Urinary bladder (tissue), 4 donors: ENCODE data around the gene GATD1. TPM values are rescaled to one million over a fixed set of nuclear protein-coding genes. Genes with fewer than 3 reads are reported as not detected.

ENCODE experiments used
- DNase-seq: peaks from one replicate; pipeline ENCODE4 v3.0.0-alpha.2; 2015; ENCODE audit errors: extremely low spot score
- H3K27ac ChIP-seq: one replicate; pipeline ENCODE4 v1.5.1; 2013; ENCODE audit warnings: low read depth, mild to moderate bottlenecking, moderate library complexity
- H3K36me3 ChIP-seq: one replicate; pipeline ENCODE4 v1.6.1; 2013; ENCODE audit warnings: mild to moderate bottlenecking, moderate library complexity; ENCODE audit not compliant: insufficient read depth
- H3K4me1 ChIP-seq: one replicate; pipeline ENCODE4 v1.6.1; 2013; ENCODE audit warnings: mild to moderate bottlenecking, moderate library complexity; ENCODE audit not compliant: insufficient read depth
- H3K4me3 ChIP-seq: one replicate; pipeline ENCODE4 v1.5.1; 2013; ENCODE audit warnings: low read depth, low read length
- WGBS: extraction: QIAGEN DNeasy Blood & Tissue Kit; methylation state at CpG from one replicate; pipeline ENCODE4 v1.1.7; 2013; 5-methylcytosine and 5-hydroxymethylcytosine counted together
- polyA plus RNA-seq: library from polyadenylated mRNA; stranded (reverse); fragments of 200-250 nt; gene quantifications from one replicate; pipeline ENCODE4 v1.2.3, GENCODE V29; 2013
- total RNA-seq: library from RNA; depleted of rRNA; stranded (reverse); fragments of >200 nt; gene quantifications from one replicate; pipeline ENCODE4 v1.2.3, GENCODE V29; 2014
- donor health status: healthy with polysubstance abuse.
- donor health status: healthy.

The GATD1 gene
- total and polyA plus RNA-seq, 2 donors, result 26.4 to 43.3 TPM

DNA sequence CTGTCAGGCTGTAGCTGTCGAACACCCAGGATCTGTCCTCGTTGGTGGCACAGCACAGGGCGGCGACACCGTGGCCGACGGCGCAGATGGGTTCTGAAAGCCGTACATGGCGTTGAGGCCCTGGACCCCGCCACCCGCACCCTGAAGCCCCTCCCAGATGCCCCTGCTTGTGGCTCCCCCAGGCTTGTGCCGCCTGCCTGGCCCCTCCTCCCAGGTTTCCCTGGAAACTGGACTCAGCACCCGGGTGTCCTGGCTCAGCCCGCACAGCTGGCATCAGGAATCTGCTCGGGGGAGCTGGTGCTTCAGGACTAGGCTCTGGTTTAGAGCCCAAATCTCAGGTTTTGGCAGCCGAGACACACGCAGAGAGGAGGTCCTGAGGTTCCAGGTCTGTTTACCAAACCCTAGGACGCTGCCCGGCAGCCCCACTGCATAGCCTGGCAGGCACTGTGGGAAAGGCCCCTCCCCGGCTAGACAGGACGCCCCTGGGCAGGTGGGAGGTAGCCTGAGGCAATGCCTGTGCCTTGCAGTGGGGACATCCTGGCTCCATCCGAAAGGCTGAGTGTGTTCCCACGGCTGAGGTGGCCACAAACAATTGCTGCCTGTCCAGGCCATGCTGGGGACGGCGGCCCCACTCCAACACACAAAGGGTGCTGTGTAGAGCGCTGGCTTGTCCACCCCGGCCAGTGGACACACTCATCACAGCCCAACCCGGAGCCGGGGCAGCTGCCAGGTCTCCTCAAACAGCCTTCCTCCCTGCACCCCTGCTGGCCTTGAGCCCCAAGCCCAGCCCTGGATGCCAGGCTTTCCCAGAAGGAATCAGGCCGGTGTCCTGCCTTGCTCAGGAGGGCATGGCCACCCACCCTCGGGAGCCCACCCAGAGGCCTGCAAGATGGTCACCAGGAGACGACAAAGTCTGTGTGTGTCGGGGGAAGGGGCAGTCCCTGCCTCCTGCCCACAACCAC lies 4.6 kb downstream of the GATD1 start:
- Histone ChIP-seq H3K4me1 (no peaks in the 10 kb centered on the region), H3K4me3 (no peak overlapping the region), H3K36me3 (peaks cover 8% of the 10 kb centered on the region), H3K27ac (no peak overlapping the region)
- 76% methylated on average over 34 of the region's 34 CpGs for WGBS
- no peak for DNase-seq

DNA sequence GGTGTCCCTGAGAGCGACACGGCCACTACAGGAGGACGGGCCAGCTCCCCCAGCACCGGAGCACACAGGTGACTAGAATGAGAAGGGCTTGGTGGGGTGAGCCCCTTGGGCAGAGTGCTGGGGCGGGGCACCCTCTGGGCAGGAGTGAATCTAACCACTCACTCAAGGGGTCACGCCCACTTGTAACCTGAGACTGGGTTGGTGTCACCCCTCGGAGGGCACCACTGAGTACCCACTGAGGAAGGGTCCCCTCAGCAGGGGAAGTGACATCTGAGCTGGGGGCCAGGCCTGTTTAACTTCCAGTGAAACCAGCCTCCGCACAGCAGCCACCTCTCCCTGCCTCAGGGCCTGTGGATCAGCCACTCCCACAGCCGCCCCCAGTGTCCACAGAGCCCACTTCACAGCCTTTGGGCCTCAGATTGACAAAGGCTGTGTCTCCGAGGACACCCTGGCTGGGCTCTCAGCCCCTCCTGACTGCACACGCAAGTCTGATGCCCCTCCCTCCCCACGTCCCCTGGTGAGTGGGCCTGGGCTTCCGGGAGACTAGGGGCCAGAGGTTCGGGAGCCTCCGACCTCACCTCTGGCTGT lies 5.6 kb downstream of the GATD1 start:
- 85% methylated on average over 15 of the region's 15 CpGs for WGBS
- H3K36me3 ChIP-seq, result peaks cover 8% of the 10 kb centered on the region
- no peak overlapping the region for H3K4me3 ChIP-seq
- no peak overlapping the region for H3K27ac ChIP-seq
- no peaks in the 10 kb centered on the region for H3K4me1 ChIP-seq
- no peak for DNase-seq

DNA sequence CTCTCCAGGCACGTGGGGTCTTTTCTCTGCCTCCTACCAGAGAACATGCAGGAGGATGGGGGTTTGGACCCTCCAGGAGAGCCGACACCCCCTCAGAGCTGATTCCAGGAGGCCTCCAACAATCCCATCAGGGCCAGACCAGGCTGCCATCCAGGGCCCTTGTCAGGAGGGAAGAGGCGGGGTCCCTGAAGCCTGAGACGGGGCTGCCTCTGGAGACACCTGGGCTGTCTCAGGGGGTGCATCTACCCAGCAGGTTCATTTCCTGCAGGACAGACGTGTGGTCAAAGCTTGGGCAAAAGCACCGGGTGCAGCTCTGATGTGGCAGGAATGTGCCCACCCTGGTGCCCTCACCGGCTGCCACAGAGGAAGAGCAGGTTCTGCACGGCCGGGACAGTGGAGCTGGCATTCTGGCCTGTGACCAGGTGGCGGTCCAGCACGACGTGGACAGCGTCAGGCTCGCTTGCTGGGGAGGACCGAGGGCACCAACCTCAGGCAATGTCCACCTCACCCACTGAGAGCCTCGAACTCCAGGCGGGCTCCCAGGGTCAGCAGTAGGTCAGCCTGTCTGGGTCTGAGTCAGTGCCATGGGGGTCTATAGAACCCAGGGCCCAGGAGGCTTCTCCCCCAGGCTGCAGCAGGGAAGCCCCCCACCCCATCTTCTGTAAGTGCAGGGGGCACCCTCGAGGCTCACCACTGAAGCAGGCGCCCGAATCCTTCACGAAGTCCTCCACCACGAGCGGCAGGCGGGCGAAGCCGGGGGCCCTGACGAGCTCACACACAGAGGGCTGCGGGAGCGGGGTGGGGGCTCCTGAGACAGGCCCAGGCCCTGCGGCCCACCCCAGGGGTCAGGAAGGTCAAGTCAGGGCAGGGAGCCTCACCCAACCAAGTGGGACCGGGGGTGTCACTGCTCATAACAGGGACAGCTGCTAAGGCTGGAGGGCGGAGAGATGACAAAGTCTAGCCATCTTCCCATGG lies 6.4 kb downstream of the GATD1 start:
- 90% methylated on average over 32 of the region's 32 CpGs for WGBS
- DNase-seq, result no peak
- Histone ChIP-seq H3K4me3 (no peak overlapping the region), H3K36me3 (peaks cover 10% of the 10 kb centered on the region), H3K27ac (no peak overlapping the region), H3K4me1 (no peaks in the 10 kb centered on the region)

DNA sequence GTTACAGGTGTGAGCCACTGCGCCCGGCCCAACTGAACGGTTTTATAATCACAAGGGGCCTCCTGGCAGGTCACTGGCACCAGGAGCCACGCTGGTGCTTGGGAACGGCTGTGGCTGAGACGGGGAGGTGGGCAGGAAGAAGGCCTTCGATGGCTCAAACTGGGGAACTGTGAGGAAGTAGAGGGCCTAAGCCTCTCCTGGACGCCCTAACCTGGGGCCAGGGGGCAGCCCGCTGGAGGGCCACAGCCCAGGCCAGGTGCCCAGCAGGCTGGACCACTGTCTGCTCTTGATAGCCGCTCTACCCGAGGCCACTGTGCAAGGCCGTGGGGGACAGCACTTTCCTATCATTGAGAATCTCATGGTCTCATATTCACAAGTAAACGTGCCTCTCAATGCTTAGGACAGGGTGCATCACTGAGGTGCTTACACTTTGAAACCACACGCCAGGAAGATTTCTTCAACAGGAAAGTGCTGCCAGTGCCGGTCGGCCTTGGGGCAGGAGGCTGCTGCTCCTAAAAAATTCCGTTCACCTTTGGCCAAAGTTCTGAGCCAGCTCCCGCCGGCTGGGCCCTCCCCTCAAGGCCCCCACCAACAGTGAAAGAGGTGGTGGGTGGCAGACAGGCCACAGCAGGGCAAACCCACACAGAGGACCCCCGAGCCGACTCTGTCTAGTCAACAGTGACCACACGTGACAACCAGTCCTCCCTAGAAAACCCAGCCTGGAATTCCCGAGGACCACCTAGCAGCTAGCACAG lies 7.2 kb downstream of the GATD1 start:
- peaks cover 10% of the 10 kb centered on the region for H3K36me3 ChIP-seq
- H3K27ac ChIP-seq, result no peak overlapping the region
- H3K4me1 ChIP-seq, result no peaks in the 10 kb centered on the region
- no peak overlapping the region for H3K4me3 ChIP-seq
- no peak for DNase-seq
- 89% methylated on average over 23 of the region's 23 CpGs for WGBS

DNA sequence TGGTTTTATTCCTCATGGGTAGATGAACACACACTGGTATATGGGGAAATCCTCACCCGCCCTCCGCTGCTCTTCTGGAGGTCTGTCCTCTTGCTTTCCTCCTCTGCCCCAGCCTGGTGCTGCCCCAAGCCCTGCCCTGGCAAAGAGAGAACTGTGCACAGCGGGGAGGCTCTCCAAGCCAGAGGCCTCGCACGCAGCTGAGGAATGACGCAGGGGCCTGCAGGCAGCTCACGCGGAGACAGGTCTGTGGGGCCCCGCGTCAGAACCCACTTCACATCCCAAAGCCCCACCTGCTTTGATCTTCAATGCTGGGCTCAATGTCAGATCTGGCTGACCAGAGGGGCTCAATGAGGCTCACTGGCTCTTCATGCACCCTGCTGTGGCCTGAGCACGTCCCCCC lies 10.0 kb downstream of the GATD1 start:
- no peak overlapping the region for H3K4me3 ChIP-seq
- DNase-seq, result no peak
- no peaks in the 10 kb centered on the region for H3K4me1 ChIP-seq
- WGBS, result 94% methylated on average over 11 of the region's 11 CpGs
- peaks cover 10% of the 10 kb centered on the region for H3K36me3 ChIP-seq
- H3K27ac ChIP-seq, result no peak overlapping the region

DNA sequence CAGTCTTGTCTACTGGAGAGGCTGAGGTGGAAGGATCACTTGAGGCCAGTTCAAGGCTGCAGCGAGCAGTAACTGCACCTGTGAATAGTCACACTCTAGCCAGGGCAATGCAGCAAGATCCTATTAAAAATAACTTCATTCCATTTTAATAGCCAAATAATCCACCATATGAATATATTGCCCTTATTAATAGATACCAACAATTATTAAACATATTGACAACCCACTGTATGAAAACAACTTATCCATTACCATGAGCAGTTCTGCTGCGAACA lies 10.4 kb downstream of the GATD1 start:
- 97% methylated on average over 2 of the region's 2 CpGs for WGBS
- peaks cover 10% of the 10 kb centered on the region for H3K36me3 ChIP-seq
- H3K27ac ChIP-seq, result no peak overlapping the region
- no peak overlapping the region for H3K4me3 ChIP-seq
- H3K4me1 ChIP-seq, result no peaks in the 10 kb centered on the region
- DNase-seq, result no peak

DNA sequence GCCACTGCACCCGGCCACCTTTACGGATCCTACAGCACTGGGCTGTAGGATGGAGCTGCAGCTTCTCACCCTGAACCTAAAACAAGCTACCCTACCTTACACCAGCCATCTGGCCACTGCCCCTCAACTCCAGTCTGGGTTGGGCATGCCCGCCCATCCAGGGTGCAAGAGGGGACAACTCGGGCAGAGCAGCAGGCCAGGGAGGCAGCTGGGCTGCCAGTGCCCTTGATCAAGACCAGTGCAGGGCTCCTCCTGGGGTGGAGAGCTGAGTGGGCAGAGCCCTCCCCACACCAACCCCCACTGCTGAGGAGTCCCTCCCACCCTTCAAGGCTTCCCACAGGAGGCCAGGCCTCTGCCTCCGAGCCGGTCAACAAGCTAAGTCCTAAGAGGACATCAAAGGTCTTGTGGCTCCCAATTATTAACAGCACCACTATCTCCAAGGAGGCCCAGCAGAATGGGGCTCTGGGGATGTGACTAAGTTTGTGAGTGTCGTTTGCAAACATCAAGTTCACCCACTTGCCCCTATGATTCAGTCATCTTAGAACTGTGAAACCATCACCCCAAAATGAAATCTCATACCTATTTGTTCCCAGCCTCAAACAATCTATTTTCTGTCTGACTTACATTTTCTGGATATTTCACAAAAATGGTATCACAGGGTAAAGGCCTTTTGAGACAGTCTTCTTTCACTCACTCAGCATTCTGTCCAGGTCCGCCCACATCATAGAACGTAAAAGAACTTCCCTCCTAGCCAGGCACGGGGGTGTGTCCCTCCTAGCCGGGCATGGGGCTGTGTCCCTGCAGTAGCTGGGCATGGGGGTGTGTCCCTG lies 11.0 kb downstream of the GATD1 start:
- Histone ChIP-seq H3K4me3 (no peak overlapping the region), H3K4me1 (no peaks in the 10 kb centered on the region), H3K27ac (no peak overlapping the region), H3K36me3 (peaks cover 10% of the 10 kb centered on the region)
- WGBS, result 75% methylated on average over 11 of the region's 11 CpGs
- no peak for DNase-seq

DNA sequence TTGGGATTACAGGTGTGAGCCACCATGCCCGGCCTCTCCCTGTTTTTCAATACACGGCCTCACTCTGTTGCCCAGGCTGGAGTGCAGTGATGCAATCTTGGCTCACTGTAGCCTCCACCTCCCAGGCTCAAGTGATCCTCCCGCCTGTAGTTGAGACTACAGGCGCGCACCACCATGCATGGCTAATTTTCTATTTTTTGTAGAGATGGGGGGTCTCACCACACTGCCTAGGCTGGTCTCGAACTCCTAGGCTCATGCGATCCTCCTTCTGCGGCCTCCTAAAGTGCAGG lies 11.5 kb downstream of the GATD1 start:
- no peak overlapping the region for H3K27ac ChIP-seq
- DNase-seq, result no peak
- WGBS, result 96% methylated on average over 8 of the region's 8 CpGs
- no peak overlapping the region for H3K4me3 ChIP-seq
- no peaks in the 10 kb centered on the region for H3K4me1 ChIP-seq
- H3K36me3 ChIP-seq, result peaks cover 10% of the 10 kb centered on the region

DNA sequence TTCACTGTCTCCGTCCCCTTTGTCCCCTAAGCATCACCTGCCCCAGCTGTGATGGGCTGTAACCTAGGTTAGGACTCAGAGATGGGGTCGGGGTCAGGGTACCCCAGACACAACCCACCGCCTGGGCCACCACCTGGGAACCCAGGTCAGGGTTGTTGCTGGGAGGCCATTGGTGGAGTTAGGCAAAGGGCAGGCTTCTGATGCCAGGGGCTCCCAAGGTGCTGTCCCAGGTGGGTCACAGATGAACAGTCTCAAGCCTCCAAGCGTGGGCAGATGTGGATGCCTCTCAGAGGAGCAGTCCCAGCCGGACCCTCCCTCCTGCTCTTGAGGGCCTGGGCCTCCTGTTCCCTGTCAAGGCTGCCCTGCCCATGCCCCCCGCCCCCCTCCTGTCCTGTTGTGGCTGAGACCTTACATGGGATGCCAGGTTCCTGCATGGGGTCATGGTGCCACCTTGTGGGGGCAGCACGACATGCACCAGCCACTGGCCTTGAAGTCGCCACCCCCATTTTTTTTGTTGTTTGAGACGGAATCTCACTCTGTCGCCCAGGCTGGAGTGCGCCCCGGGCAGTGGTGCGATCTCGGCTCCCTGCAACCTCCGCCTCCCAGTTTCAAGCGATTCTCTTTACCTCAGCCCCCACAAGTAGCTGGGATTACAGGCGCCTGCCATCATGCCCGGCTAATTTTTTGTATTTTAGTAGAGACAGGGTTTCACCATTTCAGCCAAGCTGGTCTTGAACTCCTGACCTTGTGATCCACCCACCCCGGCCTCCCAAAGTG lies 12.1 kb downstream of the GATD1 start:
- Histone ChIP-seq H3K36me3 (peaks cover 8% of the 10 kb centered on the region), H3K4me1 (no peaks in the 10 kb centered on the region), H3K27ac (no peak overlapping the region), H3K4me3 (no peak overlapping the region)
- 77% methylated on average over 19 of the region's 19 CpGs for WGBS
- DNase-seq, result no peak

DNA sequence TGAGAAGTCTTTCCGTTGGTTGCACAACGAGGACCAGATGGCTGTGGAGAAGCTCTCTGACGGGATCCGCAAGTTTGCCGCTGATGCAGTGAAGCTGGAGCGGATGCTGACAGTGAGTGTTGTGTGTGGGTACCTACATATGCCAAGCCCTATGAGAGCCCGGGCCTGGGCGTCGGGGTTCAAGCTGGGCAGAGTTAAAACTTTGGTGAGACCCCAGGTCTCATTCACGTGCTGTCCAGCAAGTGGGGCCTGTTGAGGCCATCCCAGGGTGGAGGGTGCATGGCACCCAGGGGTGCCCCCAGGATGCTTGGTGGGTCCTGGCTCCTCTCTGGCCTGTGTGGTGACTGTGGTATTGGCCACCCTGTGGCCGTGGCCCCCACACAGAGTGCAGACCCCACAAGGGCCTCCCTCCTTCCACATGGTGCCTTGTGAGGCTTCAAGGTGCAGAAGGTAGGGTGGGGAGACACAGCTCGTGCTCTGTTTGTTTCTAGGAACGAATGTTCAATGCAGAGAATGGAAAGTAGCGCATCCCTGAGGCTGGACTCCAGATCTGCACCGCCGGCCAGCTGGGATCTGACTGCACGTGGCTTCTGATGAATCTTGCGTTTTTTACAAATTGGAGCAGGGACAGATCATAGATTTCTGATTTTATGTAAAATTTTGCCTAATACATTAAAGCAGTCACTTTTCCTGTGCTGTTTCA lies 12.8 kb downstream of the GATD1 start:
- WGBS, result 79% methylated on average over 18 of the region's 18 CpGs
- Histone ChIP-seq H3K36me3 (peaks cover 7% of the 10 kb centered on the region), H3K4me3 (no peak overlapping the region), H3K4me1 (no peaks in the 10 kb centered on the region), H3K27ac (no peak overlapping the region)
- DNase-seq, result no peak

DNA sequence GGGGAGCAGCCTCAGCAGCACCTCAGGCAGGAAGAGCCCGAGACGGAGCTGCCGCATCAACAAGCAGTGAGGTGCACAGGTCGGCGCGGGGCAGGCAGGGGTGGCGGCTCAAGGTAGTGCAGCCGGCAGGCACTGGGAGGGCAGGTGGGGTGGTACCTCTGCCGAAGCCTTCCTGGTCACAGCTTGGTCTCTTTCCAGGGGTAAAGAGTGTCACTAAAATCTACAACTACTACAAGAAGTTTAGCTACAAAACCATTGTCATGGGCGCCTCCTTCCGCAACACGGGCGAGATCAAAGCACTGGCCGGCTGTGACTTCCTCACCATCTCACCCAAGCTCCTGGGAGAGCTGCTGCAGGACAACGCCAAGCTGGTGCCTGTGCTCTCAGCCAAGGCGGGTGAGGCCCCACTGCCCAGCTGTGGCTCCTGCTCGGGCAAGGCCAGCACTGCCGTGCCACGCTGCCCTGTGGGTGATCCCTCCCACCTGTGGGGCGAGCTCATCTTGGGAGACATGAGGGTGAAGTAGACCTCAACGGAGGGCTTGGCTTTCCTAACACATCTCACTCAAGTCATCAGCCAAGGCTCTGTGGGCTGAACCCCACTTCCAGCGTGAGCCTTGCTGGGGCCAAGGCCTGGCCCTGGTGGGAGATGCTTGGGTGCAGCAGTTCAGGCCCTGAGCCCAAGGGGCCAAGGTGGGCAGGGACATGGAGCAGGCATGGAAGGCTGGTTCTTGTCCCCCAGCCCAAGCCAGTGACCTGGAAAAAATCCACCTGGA lies 13.6 kb downstream of the GATD1 start:
- WGBS, result 89% methylated on average over 22 of the region's 22 CpGs
- DNase-seq, result no peak
- peaks cover 7% of the 10 kb centered on the region for H3K36me3 ChIP-seq
- no peak overlapping the region for H3K4me3 ChIP-seq
- H3K27ac ChIP-seq, result no peak overlapping the region
- H3K4me1 ChIP-seq, result no peaks in the 10 kb centered on the region
